HG03095 (cell line): Measurements from ENCODE around the gene C6orf47.

Source experiments
- ATAC-seq: cut with Tn5 transposase; IDR thresholded peaks from one replicate; pipeline ENCODE4 v1.9.1; 2021; ENCODE audit warnings: moderate library complexity; ENCODE audit not compliant: unreplicated experiment

The C6orf47 gene

GRCh38 chr6:31636698-31637596, 23.6 kb downstream of the C6orf47 start:
- ATAC-seq = no peak

GRCh38 chr6:31634969-31635575, 25.5 kb downstream of the C6orf47 start:
- no peak for ATAC-seq

GRCh38 chr6:31634131-31634530, 26.4 kb downstream of the C6orf47 start:
- no peak for ATAC-seq

GRCh38 chr6:31633447-31633846, 27.1 kb downstream of the C6orf47 start:
- no peak for ATAC-seq

GRCh38 chr6:31632279-31632946, 28.2 kb downstream of the C6orf47 start:
- no peak for ATAC-seq

- ATAC-seq = no peak
Observed at GRCh38 chr6:31631681-31632278, 28.8 kb downstream of the C6orf47 start.

GRCh38 chr6:31631209-31631608, 29.4 kb downstream of the C6orf47 start:
- no peak for ATAC-seq

- no peak for ATAC-seq
Observed at GRCh38 chr6:31630177-31630934, 30.2 kb downstream of the C6orf47 start.

GRCh38 chr6:31629014-31629413, 31.6 kb downstream of the C6orf47 start:
- no peak for ATAC-seq

- ATAC-seq = no peak
Observed at GRCh38 chr6:31627690-31628287, 32.8 kb downstream of the C6orf47 start.

GRCh38 chr6:31626952-31627351, 33.6 kb downstream of the C6orf47 start:
- no peak for ATAC-seq

- no peak for ATAC-seq
Observed at GRCh38 chr6:31624070-31624469, 36.5 kb downstream of the C6orf47 start.

GRCh38 chr6:31622684-31623091, 37.9 kb downstream of the C6orf47 start:
- ATAC-seq = no peak

GRCh38 chr6:31621991-31622390, 38.6 kb downstream of the C6orf47 start:
- no peak for ATAC-seq

GRCh38 chr6:31621320-31621939, 39.1 kb downstream of the C6orf47 start:
- ATAC-seq = no peak

- ATAC-seq = peak; percentile 26
Observed at GRCh38 chr6:31620586-31621319, 39.8 kb downstream of the C6orf47 start, which contains the start of gene PRRC2A. PRRC2A (plus strand) TSS chr6:31620715; CDS start chr6:31622790, 2,075 bp downstream.

- peak; percentile 67 for ATAC-seq
Observed at GRCh38 chr6:31619805-31620585, 40.6 kb downstream of the C6orf47 start.

- ATAC-seq = no peak
Observed at GRCh38 chr6:31617010-31617409, 43.6 kb downstream of the C6orf47 start.
